Aorta (tissue), 5 donors: Measurements from ENCODE around the gene RNF10. TPM values are rescaled to one million over a fixed set of nuclear protein-coding genes. Genes with fewer than 3 reads are reported as not detected.

Experiments used
- ATAC-seq: fragments of 200-7000 bp; cut with Tn5 transposase; one replicate; pipeline ENCODE4 v1.9.1; 2022; ENCODE audit warnings: moderate library complexity; ENCODE audit not compliant: low FRiP score
- DNase-seq, 2 donors: peaks; one replicate each; pipeline ENCODE4 v3.0.0-alpha.2; 2020
- H3K27ac ChIP-seq, 2 donors: one replicate each; pipeline ENCODE4 v1.5.1; 2013; ENCODE audit warnings: low read length in 2 of 2, mild to moderate bottlenecking in 2 of 2, moderate library complexity in 2 of 2, control low read depth in 1 of 2, inconsistent platforms in 1 of 2, low read depth in 1 of 2
- H3K27me3 ChIP-seq, 2 donors: one replicate each; pipeline ENCODE4 v1.6.1; 2013; ENCODE audit warnings: control low read depth in 1 of 2, low read length in 1 of 2, mild to moderate bottlenecking in 1 of 2, moderate library complexity in 1 of 2; ENCODE audit not compliant: insufficient read depth in 2 of 2, control insufficient read depth in 1 of 2
- H3K36me3 ChIP-seq, 2 donors: one replicate each; pipeline ENCODE4 v1.6.1; 2013; ENCODE audit warnings: control low read depth in 1 of 2, low read length in 1 of 2, mild to moderate bottlenecking in 1 of 2; ENCODE audit not compliant: insufficient read depth in 2 of 2, control insufficient read depth in 1 of 2
- H3K4me1 ChIP-seq, 2 donors: one replicate each; pipeline ENCODE4 v1.6.1; 2013; ENCODE audit warnings: low read length in 2 of 2, control low read depth in 1 of 2, mild to moderate bottlenecking in 1 of 2, moderate library complexity in 1 of 2; ENCODE audit not compliant: insufficient read depth in 2 of 2, control insufficient read depth in 1 of 2
- H3K4me3 ChIP-seq, 2 donors: one replicate each; pipeline ENCODE4 v1.5.1; 2013; ENCODE audit warnings: low read length in 2 of 2, control low read depth in 1 of 2, mild to moderate bottlenecking in 1 of 2
- H3K9me3 ChIP-seq: one replicate; pipeline ENCODE4 v1.6.1; 2013; ENCODE audit warnings: mild to moderate bottlenecking, low read length; ENCODE audit not compliant: control insufficient read depth
- WGBS, 2 donors: extraction: QIAGEN DNeasy Blood & Tissue Kit; methylation state at CpG; one replicate each; pipeline ENCODE4 v1.1.7; 2013; 5-methylcytosine and 5-hydroxymethylcytosine counted together
- intact Hi-C, 2 donors: fragments of 100-400 bp; cut with DNase I; formaldehyde crosslinking; loops; one replicate each; pipeline versions ENCODE4 v1.14.2 to v1.15.0; 2022
- polyA plus RNA-seq, 2 donors: library from polyadenylated mRNA; stranded (reverse); fragments of 200-250 nt; gene quantifications; one replicate each; pipeline ENCODE4 v1.2.3, GENCODE V29; 2013
- total RNA-seq, 2 donors: library from RNA; stranded (reverse); fragmentation: NEBNext Ultra II Directional; extraction: Animal tissue kit (Norgen Biotek cat#: 25700); gene quantifications; one replicate each; pipeline ENCODE4 v1.2.1, GENCODE V29; 2021
- donor health status: healthy with polysubstance abuse.
- donor health status: Bipolar disorder and iron deficiency.
- donor health status: DM: no; HTN: no; CAD: no.
- donor health status: DM: no; HTN: no; CAD: no.
- donor health status: DM: yes; HTN: yes; CAD: no.

RNF10 gene
- total and polyA plus RNA-seq, 4 donors, result 74.0 to 200 (median 170) TPM

GRCh38 chr12:120495731-120496412 is 38.3 kb upstream of the RNF10 start, which contains the start of gene DYNLL1:
TSS of gene DYNLL1 (plus strand) at chr12:120496113. CDS start at chr12:120496422, 309 bp downstream.
- no peaks in the 10 kb centered on the region for H3K27me3 ChIP-seq
- peaks cover 0 to 6% of the 10 kb centered on the region in 2 donors for H3K4me1 ChIP-seq
- H3K27ac ChIP-seq, result peak within 1 kb of the TSS; percentile 31 to 46
- intact Hi-C loops, result loop anchor here (5.0 kb wide), 1 partner anchor 41 kb away; no protein-coding TSS in a partner anchor
- H3K9me3 ChIP-seq, result no peaks in the 10 kb centered on the region
- 1% methylated on average over 53 of the region's 53 CpGs for WGBS, 2 donors
- DNase-seq, result peak; percentile 97 to 98
- H3K4me3 ChIP-seq, result peak within 1 kb of the TSS; percentile 77 to 90
- peak; percentile 99 for ATAC-seq
- no peaks in the 10 kb centered on the region for H3K36me3 ChIP-seq

GRCh38 chr12:120496413-120497340 is 37.5 kb upstream of the RNF10 start:
- DNase-seq, result peak; percentile 82 to 88
- peak; percentile 84 for ATAC-seq
- intact Hi-C loops, result loop anchor here (5.0 kb wide), 1 partner anchor 41 kb away; no protein-coding TSS in a partner anchor
- H3K4me1 ChIP-seq, result peaks cover 0 to 6% of the 10 kb centered on the region in 2 donors
- no peaks in the 10 kb centered on the region for H3K27me3 ChIP-seq
- peak overlapping the region; percentile 77 to 90 for H3K4me3 ChIP-seq
- peak overlapping the region; percentile 31 to 46 for H3K27ac ChIP-seq
- WGBS, 2 donors, result 0 to 1% methylated on average over 47 of the region's 47 CpGs
- H3K9me3 ChIP-seq, result no peaks in the 10 kb centered on the region
- no peaks in the 10 kb centered on the region for H3K36me3 ChIP-seq

- no peak for ATAC-seq
- intact Hi-C loops, result loop anchor here (5.0 kb wide), 1 partner anchor 40 kb away; no protein-coding TSS in a partner anchor
- Histone ChIP-seq H3K4me3 (peak overlapping the region; percentile 77 to 90), H3K4me1 (peaks cover 0 to 6% of the 10 kb centered on the region in 2 donors), H3K27ac (no peak overlapping the region), H3K27me3 (no peaks in the 10 kb centered on the region), H3K9me3 (no peaks in the 10 kb centered on the region), H3K36me3 (no peaks in the 10 kb centered on the region)
- 3% methylated on average over 9 of the region's 9 CpGs for WGBS, 2 donors
- no peak for DNase-seq
Measured at GRCh38 chr12:120497524-120498150, 36.5 kb upstream of the RNF10 start.

GRCh38 chr12:120498870-120499515 is 35.2 kb upstream of the RNF10 start:
- Histone ChIP-seq H3K4me1 (peaks cover 0 to 6% of the 10 kb centered on the region in 2 donors), H3K4me3 (no peak overlapping the region), H3K9me3 (no peaks in the 10 kb centered on the region), H3K27me3 (no peaks in the 10 kb centered on the region), H3K36me3 (peaks cover 2 to 4% of the 10 kb centered on the region in 2 donors), H3K27ac (no peak overlapping the region)
- intact Hi-C loops, result loop anchor here (5.0 kb wide), 1 partner anchor 38 kb away; no protein-coding TSS in a partner anchor
- ATAC-seq (no peak), DNase-seq (no peak)
- 78 to 82% methylated on average over 3 of the region's 3 CpGs for WGBS, 2 donors

GRCh38 chr12:120500581-120500980 is 33.6 kb upstream of the RNF10 start:
- no peak overlapping the region for H3K4me3 ChIP-seq
- DNase-seq (no peak), ATAC-seq (no peak)
- H3K9me3 ChIP-seq, result no peaks in the 10 kb centered on the region
- no peaks in the 10 kb centered on the region for H3K27me3 ChIP-seq
- peaks cover 2 to 4% of the 10 kb centered on the region in 2 donors for H3K36me3 ChIP-seq
- 65 to 78% methylated on average over 1 of the region's 1 CpG for WGBS, 2 donors
- intact Hi-C loops, result no loop called here
- peaks cover 0 to 3% of the 10 kb centered on the region in 2 donors for H3K4me1 ChIP-seq
- peak overlapping the region in 1 of 2 donors; percentile 14 for H3K27ac ChIP-seq

- DNase-seq (no peak), ATAC-seq (no peak)
- H3K4me3 ChIP-seq, result no peak overlapping the region
- H3K9me3 ChIP-seq, result no peaks in the 10 kb centered on the region
- no peaks in the 10 kb centered on the region for H3K27me3 ChIP-seq
- intact Hi-C loops, result no loop called here
- no peak overlapping the region for H3K27ac ChIP-seq
- 78 to 80% methylated on average over 4 of the region's 4 CpGs for WGBS, 2 donors
- no peaks in the 10 kb centered on the region for H3K4me1 ChIP-seq
- peaks cover 2 to 4% of the 10 kb centered on the region in 2 donors for H3K36me3 ChIP-seq
Measured at GRCh38 chr12:120504587-120504986, 29.6 kb upstream of the RNF10 start.

GRCh38 chr12:120508537-120508936 is 25.6 kb upstream of the RNF10 start:
- Histone ChIP-seq H3K27ac (no peak overlapping the region), H3K9me3 (no peaks in the 10 kb centered on the region), H3K36me3 (peaks cover 1 to 3% of the 10 kb centered on the region in 2 donors), H3K27me3 (no peaks in the 10 kb centered on the region), H3K4me1 (no peaks in the 10 kb centered on the region), H3K4me3 (no peak overlapping the region)
- intact Hi-C loops, result no loop called here
- no peak for ATAC-seq
- DNase-seq, result no peak
- 93 to 94% methylated on average over 8 of the region's 8 CpGs for WGBS, 2 donors

- Histone ChIP-seq H3K36me3 (peaks cover 0 to 3% of the 10 kb centered on the region in 2 donors), H3K27me3 (no peaks in the 10 kb centered on the region), H3K4me3 (no peak overlapping the region), H3K27ac (no peak overlapping the region), H3K9me3 (no peaks in the 10 kb centered on the region), H3K4me1 (no peaks in the 10 kb centered on the region)
- WGBS, 2 donors, result 83 to 89% methylated on average over 7 of the region's 7 CpGs
- DNase-seq, result no peak
- intact Hi-C loops, result no loop called here
- ATAC-seq, result no peak
Measured at GRCh38 chr12:120514002-120514401, 20.2 kb upstream of the RNF10 start.
